Activated naive CD8-positive, alpha-beta T cell treated with anti-CD3 and anti-CD28 coated beads, Interleukin-2, amount 50 U/mL, for 16 hours (primary cell): ENCODE data around the gene DSG1.
"Not testable (repeated sequence)": the region's sequence is repeated elsewhere in the genome, so short reads cannot be mapped to it uniquely, and the experiment has no call there.

Experiments
- DNase-seq: peaks from one replicate; pipeline ENCODE4 v3.0.0-alpha.2; 2020; ENCODE audit warnings: low read depth, low spot score

DSG1 gene

GRCh38 chr18:31317860-31318259, at the start of gene DSG1:
TSS of gene DSG1 (plus strand) at chr18:31318160. CDS start at chr18:31318301, 141 bp downstream.
- no peak for DNase-seq

GRCh38 chr18:31268985-31269406, 49.0 kb upstream of the DSG1 start:
- DNase-seq = no peak

GRCh38 chr18:31269566-31269965, 48.4 kb upstream of the DSG1 start:
- no peak for DNase-seq

- no peak for DNase-seq
These were observed 47.4 kb upstream of the DSG1 start for GRCh38 chr18:31270578-31270977.

DNA sequence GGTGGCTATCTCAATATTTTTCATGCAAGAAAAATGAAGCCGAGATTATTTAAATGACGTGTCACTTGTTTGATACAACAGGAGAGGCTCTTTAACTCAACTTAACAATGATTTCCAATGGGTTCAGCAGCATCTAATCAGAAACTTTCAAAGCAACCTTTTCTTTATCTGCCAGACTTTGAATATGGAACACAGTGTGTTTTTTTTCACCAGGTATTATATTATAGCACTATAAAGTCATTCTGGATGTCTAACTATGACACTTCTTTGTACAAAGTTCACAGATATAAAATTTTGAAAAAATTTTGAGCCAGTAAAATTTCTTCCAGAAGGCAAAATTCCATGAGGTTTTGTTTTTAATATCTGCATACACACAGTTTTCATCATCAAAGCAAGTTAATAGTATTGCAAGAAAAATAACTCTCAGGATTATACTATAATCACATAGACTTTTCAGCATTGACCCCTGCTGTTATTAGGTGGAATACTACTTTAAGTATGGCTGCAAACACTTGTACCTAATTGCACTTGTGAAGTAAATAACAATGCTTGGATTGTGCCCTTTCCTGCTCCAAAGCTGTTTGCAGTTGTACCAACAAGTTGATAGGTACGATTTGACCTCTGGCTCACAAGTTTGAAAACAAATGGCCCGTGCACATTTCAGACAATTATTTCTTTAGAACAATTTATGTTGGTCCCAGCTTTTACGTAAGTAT, 44.0 kb upstream of the DSG1 start:
- no peak for DNase-seq

GRCh38 chr18:31274931-31275330, 43.0 kb upstream of the DSG1 start:
- DNase-seq = no peak

- no peak for DNase-seq
These were observed 42.1 kb upstream of the DSG1 start for GRCh38 chr18:31275722-31276463.

- no peak for DNase-seq
These were observed 39.3 kb upstream of the DSG1 start for GRCh38 chr18:31278609-31279071.

DNA sequence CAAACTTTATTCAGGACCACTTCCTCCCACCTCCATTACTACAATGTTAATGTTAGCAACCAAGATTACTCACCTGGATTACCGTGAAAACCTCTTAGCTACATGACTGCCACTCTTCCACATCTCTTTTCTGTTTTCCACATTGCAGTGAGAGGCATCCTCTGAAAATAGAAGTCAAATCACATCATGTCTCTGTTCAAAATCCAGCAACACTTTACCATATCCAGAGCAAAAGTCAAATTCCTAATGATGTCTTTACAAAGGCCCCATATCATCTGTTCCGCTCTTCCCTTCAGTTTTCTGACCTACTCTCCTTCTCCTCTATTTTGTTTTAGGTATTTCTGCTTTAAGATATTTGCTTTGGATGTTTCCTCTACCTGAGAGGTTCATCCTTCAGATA, 37.5 kb upstream of the DSG1 start:
- DNase-seq = no peak

DNA sequence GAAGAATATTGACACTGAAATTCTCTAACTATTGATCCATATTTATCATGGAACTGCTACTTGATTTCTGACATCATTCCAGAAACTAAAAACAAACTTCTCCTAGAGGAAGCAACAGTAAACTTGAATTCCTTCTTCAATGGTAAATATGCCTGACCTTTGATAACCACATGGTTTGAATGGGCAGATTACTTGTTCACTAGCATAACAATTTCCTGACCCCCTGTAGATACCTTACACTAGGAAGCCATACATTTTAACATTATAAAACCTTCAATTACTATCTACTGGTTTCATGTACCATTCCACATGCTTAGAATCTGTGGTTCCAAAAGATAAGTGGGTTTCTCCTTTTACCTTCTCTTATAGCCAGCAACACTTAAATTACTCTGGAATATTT, 36.5 kb upstream of the DSG1 start:
- no peak for DNase-seq

DNA sequence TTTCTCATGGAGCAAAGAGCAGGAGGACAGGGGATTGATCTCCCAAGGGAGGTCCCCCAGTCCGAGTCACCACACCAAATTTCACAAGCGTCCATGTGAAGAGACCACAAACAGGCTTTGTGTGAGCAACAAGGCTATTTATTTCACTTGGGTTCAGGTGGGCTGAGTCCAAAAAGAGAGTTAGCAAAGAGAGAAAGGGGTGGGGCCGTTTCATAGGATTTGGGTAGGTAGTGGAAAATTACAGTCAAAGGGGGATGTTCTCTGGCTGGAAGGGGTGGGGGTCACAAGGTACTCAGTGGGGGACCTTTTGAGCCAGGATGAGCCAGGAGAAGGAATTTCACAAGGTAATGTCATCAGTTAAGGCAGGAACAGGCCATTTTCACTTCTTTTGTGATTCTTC, 28.5 kb upstream of the DSG1 start:
- not testable (repeated sequence) for DNase-seq

DNA sequence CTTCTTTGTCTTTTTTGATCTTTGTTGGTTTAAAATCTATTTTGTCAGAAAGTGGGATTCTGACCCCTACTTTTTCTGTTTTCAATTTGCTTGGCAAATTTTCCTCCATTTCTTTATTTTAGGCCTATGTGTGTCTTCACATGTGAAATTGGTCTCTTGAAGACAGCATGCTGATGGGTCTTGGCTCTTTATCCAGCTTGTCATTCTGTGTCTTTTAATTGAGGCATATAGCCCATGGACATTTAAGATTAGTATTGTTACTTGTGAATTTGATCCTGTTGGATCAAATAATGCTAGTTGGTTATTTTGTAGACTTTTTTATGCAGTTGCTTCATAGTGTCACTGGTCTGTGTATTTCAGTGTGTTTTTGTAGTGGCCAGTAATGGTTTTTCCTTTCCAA, 26.3 kb upstream of the DSG1 start:
- no peak for DNase-seq

DNA sequence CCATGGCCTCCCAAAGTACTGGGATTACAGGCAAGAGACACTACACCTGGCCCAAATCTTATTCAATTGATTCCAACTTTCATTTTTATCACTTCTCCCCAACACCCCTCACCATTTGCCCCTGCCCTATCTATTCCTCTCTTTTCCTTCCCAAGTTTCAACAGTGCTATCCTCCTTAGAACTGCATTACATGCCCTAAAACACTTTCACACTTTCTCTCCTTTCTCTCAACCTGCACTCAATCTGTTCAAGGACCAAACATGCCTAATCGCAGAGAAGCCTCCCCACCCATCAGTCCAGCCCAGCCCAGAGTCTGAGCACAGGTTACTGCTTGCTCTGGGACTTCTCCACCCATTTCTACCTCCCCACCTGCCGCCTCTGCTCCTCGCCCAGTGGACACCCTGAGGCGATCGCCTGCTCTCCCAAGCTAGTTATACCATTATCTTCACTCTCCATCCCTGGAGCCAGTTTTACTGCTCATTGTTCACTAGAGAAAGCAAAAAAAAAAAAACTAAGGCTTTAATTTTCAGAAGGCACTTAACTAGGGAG, 23.7 kb upstream of the DSG1 start:
- DNase-seq = no peak

- DNase-seq = no peak
These were observed 20.7 kb upstream of the DSG1 start for GRCh38 chr18:31297248-31297647.

DNA sequence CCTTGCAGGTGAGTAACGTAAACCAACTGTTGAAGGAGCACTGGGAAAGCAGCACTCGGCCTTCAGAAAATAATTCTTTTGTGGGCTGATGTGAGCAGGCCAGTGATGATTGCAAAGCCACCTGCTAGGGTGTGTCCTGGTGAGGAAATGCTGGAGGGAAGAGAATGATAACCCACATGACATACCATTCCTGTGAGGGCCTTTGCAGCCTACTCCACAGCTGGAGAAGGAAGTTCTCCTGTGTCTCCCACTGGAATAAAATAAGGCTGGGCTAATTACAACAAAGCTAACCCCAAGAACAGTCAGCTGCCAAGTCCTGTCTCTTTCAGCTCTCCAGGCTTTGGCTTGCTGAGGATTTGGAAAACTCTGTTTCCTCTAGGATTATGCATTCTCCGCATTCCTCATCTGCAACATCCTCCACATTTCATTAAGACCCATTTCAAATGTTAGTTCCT, 16.7 kb upstream of the DSG1 start:
- DNase-seq = no peak

DNA sequence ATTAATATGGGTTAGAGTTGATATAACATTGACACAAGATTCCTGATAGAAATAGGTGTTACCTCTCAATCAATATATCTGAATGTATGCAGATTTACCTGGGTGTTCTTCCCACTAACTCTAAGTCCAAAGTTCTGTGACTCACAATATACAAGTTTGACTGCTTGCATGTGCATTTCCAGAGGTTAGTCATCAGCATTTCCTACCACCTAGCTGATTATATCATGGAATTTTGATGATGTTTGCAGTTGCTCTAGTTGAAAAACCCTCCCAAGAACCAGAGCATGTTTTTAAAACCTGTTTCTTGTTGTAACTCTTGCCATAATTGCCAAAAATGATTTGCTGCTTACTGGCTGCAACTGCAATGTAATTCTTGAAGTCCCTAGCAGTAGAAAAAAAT, 15.0 kb upstream of the DSG1 start:
- no peak for DNase-seq

- no peak for DNase-seq
These were observed 14.2 kb upstream of the DSG1 start for GRCh38 chr18:31303771-31304170.

DNA sequence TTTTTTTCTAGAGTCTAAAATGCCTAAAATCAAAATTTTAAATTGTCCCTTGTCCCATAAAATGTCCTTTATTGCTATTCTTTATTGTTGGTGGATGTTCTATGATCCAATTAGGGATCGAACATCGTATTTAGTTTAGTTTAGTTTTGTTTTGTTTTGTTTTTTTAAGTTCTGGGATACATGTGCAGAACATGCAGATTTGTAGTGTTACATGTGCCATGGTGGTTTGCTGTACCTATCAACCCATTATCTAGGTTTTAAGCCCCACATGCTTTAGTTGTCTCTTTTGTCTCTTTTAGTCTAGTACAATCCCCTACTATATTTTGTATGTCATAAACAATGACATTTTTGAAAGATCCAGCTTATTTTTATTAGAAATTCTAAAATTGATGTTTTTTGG, 8.8 kb upstream of the DSG1 start:
- no peak for DNase-seq

DNA sequence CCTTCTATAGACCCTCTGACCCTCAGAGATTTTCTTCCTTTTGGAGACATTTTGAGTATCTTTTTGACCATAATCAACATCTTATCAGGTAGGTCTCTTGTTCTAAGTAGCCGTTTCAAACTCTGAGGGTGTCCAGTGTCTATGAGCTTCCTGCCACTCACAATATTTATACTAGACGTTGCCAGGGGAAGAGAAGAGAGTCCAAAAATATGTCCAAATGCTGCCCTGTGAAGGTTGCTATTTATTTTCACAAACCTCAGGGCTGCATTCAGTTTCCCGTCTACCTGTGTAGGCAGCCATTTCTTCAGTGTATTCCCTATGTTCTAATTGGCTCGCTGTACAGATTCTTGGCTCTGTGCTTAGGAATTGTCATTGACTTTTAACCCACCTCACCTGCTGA, 986 bp upstream of the DSG1 start:
- no peak for DNase-seq

- no peak for DNase-seq
These were observed 3.8 kb downstream of the DSG1 start for GRCh38 chr18:31321719-31322118.

- no peak for DNase-seq
These were observed 7.1 kb downstream of the DSG1 start for GRCh38 chr18:31325051-31325450.

GRCh38 chr18:31329787-31330438, 12.0 kb downstream of the DSG1 start:
- no peak for DNase-seq
